Ecto neural progenitor cell (in vitro differentiated cells): Measurements from ENCODE around the gene E2F2.

ENCODE experiments used
- DNase-seq: peaks from one replicate; pipeline ENCODE4 v3.0.0-alpha.2; 2018; ENCODE audit warnings: low spot score

Gene E2F2, protein sequence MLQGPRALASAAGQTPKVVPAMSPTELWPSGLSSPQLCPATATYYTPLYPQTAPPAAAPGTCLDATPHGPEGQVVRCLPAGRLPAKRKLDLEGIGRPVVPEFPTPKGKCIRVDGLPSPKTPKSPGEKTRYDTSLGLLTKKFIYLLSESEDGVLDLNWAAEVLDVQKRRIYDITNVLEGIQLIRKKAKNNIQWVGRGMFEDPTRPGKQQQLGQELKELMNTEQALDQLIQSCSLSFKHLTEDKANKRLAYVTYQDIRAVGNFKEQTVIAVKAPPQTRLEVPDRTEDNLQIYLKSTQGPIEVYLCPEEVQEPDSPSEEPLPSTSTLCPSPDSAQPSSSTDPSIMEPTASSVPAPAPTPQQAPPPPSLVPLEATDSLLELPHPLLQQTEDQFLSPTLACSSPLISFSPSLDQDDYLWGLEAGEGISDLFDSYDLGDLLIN

DNA sequence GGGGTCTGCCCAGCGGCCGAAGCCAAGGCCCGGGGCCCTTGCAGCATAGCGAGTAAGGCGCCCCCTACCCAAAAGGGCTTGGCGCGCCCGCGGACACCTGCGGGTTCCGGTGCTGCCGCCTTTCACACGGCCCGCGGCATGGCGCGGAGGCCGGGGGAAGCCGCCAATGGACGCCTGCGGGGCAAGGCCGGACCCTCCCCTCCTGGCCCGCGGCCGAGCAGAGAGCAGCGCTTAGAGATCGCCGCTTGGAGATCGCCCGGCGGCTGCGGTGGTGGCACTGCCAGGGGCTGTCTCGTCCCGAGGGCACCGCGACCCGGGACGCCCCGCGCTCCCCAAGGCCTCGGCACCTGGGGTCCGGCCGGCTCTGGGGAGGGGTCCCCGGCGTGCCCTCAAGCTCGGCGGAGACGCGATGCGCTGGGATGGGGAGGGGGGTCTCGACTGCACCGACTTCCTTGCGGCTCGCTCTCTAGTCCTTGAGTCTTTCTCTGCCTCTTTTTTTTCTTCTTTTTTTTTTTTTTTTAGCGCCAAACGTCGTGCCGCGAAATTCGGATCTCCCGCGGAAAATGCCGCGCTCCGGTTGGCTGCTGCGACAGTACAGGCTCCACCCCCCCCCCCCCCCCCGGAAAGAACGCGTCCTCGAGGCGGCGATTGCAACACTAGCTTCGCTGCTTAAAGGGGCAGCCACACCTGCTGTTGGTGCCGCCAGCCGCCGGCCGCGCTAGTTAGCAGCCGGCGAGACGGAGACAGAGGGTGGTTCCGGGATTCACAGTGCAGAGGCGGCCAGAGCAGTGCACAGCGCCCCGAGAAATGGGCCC is at the start of gene E2F2:
TSS of gene E2F2 (minus strand) at position 487 of the 815 bp plus-strand sequence. CDS start at position 47, 440 bp downstream.
- peak; percentile 90 for DNase-seq

DNA sequence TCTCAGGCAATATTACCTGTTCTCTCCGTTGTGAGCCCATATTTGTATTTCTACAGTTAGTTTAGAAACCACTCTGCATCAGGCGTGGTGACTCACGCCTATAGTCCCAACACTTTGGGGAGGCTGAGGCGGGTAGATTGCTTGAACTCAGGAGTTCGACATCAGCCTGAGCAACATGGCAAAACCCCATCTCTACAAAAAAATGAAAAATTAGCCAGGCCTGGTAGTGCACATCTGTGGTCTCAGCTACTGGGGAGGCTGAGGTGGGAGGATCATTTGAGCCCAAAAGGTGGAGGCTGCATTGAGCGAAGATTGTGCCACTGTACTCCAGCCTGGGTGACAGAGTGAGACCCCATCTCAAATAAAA is 47.9 kb upstream of the E2F2 start:
- no peak for DNase-seq

DNA sequence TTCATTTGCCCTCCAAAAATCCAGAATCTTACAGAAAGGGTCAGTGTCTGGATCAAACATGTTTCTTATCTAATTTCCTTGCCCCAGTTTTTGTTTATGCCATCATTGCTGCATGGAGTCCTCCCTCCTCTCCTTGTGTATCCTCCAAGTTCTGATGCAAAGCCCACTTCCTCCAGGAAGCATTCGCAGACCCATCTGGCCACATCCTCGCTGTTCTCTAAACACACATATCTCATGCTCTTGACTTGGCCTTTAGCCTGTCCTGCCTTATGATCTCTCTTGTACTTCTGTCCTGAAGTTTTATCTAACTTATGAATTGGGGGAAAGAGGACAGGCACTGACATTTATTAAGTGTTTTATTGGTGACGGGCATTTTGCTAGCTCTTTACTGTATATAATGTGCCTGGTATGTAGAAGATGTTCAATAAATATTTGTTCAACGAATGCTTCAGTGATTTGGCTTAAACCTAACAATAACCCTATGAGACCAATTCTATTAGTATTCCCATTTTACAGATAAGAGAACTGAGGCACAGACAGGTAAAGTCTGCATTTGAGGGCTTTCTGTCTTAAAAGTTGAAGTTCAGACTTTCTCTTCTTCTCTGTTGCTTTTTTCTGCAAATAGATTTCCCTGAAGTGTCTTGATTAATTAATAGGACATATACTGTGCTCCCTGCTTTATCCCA is 47.4 kb upstream of the E2F2 start:
- no peak for DNase-seq

DNA sequence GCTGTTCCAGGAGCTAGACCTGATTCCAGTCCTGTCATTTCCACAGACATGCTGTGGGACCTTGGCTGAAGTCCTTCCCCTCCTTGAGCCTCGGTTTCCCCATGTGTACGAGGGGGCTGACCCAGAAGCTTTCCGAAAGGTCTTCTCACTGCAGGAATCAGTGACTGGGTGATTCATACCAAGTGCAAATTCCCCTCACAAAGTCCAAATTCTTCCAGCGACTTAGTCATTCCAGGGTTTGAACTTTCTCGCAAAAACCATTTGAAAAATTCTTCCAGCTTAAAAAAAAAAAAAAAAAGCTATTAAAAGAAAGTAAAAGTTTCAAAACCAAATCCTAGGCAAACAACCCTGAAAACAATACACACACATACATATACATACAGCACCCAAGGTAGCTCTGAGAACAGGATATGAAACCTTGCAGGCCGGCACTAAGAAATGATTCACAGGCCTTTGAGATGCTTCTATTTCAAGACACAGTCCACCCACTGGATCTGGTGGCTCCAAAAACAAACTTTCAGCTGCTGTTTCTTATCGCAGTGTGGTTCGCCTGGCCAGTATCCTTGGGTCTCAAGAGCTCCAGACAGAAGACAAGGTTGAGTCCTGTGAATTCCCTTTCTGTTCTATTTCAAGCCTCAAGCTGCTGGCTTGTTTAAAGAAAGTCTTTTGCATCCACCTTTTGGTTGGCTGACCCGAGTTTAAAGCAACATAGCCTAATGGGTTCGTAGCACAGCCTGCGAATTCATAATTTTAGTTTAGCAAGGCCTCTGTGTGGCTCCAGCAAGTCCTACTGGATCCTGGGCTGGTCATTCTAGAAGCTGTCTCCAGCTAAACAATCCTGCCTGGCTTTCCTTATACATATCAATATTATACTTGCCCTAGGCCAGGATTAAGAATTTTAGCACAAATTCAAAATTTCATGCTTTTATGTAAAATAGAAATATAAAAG is 46.3 kb upstream of the E2F2 start:
- DNase-seq = no peak

DNA sequence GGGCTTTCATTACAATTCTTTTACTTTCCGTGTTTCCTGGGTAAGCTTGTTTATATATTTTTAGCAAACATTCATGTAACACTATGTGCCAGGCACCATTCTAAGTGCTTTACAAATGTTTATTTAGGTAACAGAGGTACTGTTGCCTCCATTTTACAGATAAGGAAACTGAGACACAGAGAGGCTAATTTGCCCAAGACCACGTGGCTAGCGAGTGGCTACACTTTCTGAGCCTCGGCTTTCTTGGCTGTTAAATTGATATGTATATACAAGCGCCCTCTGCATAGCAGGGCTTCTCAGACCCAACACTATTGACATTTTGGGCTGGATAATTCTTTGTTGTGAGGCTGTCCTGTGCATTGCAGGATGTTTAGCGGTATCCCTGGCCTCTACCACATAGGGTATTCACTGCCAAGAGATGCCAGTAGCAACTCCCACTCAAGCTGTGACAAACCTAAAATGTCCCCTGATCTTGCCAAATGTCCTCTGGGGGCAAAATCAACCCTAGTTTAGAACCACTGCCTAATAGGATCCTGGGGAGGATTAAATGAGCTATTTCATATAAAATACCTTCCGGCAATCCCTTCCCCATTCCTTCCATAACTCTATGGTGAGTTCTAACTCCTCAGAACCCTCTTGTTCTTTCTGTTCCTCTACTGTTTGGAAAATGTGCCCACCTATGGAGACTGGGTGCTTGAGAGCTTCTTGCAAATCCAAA is 45.5 kb upstream of the E2F2 start:
- DNase-seq = no peak

DNA sequence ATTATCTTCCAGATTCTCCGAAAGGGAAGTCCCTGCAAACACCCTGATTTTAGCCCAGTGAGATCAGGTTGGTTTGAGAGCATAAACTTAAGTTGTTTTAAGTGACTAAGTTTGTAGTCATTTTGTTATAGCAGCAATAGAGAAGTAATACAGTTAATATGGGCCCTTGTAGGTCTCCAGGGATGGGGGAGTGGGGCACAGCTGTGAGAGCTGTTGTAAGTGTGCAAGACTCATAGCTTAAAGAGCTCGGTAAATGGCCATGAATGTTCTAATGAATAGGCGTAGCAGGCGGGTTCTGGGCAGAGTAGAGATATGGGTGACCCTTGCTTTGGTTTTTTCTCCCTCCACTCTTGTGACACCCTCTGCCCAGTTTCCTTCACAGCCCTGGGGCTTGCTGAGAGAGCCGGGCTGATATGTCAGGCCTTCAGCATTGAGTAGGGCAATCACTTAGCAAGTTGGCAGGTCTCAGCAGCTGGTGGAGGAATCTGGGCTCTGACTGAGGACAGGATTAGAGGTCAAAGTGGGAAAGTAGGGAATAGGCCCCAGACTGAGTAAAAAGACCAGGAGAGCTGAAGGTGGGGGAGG is 44.3 kb upstream of the E2F2 start:
- DNase-seq = no peak

DNA sequence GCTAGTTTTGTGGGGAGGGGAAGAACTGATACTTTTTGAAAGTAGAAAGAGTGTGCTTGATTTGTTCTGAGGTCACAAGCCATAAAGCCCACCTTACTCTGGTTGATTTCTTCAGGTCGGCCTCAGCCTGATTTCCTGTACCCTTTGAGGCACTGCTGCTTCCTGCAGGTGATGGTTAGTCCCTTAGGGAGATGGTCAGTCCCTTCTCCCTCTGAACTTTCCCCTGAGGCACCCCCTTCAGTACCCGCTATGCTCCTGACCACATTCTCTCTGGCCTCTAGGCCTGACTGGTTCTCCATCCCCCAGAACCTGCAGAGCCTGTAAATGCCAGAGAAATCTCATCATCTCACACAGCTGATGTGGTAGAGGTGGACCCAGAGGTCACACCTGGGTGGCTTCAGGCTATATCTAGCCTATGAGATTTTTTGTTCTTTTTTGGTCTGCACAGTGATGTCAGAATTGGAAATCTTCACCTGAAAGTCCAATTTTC is 43.3 kb upstream of the E2F2 start:
- no peak for DNase-seq

DNA sequence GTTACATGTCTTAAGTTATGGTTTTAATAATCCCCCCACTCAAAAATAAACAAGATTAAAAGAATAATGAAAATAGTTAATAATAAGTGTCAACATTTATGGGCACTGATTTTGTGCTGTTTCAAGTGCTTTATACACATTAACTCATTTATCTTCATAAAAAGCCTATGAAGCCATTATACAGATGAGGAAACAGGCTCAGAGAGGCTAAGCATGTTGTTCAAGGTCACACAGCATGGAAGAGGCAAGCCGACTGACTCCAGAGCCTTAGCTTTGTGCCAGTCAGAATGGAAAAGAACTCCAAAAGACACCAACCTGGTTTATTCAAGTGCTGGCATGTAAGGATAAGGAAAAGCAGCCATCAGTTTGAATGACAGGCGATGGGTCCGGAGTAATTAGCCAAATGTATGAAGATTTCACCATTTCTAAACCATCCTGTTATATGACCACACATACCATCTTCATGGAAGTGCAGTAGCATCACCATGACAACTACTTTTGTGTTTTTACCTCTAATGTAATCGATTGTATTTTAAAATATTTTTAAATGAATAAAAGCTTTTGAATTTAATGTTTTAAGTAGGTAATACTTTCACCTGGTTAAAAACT is 42.6 kb upstream of the E2F2 start:
- no peak for DNase-seq

DNA sequence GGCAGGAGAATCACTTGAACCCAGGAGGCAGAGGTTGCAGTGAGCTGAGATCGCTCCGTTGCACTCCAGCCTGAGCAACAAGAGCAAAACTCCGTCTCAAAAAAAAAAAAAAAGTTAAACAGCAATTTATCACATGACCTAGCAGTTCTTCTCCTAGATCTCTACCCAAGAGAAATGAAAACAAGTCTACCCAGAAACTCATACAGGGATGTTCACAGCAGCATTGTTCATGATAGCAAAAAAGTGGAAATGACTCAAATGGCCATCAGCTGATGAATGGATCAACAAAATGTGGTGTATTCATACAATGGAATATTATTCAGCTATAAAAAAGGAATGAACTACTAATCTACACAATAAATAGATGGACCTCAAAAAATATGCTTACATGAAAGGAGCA is 40.4 kb upstream of the E2F2 start:
- DNase-seq = no peak

DNA sequence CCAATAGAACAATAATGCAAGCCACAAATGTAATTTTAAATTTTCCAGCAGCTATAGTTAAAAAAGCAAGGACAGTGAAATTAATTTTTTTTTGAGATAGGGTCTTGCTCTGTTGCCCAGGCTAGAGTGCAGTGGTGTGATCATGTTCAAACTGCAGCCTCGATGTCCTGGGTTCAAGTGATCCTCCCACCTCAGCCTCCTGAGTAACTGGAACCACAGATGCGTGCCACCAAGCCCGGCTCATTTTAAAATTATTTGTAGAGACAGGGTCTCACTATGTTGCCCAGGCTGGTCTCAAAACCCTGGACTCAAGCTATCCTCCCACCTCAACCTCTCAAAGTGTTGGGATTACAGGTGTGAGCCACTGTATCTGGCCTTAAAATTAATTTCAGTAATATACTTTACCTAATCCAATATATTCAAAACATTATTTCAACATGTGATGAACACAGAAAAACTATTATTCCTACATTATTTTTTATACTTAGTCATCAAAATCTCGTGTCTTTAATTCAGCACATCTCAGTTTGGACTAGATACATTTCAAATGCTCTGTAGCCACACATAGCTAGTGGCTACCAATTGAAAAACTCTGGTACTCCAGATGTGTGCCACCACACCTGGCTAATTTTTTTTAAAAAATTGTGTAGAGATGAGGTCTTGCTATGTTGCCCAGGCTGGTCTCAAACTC is 39.1 kb upstream of the E2F2 start:
- DNase-seq = no peak

DNA sequence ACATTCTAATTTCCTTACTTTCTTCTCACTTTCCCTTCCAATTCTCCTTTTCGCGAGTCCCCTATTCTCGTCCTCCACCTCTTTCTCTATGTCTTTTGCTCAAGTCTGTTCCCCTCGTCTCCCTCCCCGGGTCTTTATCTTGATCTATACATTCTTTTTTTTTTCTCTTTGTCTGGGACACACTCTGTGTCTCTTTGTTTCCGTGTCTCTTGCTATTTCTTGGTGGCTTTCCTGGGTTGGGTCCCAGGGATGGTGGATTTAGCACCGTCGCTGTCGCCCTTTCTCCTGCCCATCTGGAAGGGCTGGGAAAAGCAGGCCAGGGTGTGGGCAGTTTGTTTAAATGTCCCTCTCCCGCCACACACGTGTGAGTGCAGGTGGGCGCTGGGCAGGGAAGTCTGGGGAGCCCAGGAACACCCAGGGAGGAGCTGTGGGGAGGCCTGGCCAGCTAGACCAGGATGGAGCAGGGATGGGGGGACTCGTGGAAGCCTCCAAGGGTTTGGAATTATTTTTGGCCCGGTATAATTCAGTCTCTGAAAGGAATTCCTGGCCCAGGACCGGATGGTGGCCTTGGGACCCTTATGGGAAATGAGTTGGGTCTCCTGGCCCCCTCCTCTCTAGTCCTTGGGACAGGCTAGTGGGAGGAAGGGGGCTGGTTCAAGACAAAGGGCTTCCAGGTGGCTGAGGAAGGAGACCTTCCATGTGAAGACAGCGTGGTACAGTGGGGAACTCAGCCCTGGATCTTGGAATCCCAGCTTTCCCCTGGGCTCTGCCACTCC is 37.8 kb upstream of the E2F2 start:
- DNase-seq = no peak

DNA sequence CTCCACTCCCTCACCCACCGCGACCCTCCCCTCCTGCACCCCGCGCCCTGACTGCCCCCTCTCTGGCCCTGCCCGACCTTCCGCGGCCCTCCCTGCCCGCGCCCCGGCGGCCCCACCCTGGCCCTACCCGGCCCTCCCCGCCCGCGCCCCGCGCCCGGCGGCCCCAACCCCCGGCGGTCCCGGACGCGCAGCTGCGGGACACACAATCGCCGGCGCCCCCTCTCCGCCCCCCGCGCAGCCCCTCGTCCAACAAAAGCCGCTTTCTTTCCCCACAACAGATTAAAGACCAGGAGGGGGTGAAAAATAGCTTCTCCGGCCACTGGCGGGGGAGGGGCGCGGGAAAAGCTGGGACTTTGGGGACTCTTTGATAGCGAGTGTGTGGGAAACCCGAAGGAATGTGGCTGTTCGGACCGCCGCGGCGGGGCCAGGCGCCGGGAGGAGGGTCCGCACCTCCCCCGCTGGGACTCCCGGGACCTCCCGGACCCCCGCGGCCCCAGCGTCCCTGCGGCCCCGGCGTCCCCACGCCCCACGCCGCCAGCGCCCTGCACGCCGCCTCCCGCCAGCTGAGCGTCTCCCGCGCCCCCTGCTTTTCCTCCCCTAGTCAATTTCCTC is 37.1 kb upstream of the E2F2 start:
- peak; percentile 89 for DNase-seq

DNA sequence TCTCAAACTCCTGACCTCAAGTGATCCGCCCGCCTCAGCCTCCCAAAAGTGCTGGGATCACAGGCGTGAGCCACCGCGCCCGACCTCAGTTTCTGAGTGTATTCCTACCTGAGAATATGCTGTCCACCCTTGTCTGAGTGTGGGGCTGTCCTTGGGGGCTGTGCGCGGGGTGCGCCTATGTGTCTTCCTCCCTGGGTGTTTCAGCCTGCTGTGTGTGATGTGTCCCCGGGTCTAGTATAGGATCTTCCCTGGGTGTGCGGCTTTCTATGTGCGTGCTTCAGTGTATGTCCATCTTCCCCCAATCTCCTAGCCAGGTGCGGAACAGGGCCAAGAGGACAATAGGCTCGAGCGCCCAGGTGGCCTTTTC is 36.6 kb upstream of the E2F2 start:
- DNase-seq = no peak

DNA sequence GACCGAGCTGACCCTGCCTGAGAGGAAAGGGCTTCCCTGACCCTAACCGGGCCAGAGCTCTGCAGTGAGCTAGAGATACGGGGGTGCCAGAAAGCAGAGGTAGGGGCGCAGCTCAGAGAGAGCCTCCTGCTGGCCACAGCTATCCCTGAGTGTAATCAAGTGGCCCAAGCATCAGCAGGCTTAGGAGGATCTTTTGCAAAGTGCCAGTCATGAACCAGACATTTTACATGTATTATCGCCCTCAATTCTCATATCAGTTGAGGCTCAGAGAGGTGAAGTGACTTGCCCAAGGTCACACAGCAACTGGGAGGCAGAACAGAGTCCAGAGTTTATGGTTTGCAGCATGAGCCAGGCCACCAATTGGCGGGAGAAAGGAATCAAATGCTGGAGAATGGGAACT is 35.3 kb upstream of the E2F2 start:
- no peak for DNase-seq

DNA sequence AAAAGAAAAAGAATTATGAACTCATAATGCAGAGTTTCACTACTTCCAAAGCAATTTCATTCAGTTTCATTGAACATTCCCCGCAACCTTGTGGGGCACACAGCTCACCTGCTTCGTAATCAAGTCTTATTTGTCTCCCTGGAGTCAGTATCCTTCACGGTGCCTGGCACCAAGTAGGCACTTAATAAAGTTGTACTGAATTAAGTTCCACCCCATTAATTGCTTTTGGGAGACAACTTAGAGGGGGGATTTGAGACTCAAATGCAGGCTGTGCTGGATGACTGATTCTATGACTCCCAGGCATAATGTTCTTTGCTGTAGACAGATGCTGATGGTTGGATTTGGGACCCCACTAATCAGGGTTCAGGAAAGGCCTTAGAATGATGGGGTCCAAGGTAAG is 34.7 kb upstream of the E2F2 start:
- DNase-seq = no peak

DNA sequence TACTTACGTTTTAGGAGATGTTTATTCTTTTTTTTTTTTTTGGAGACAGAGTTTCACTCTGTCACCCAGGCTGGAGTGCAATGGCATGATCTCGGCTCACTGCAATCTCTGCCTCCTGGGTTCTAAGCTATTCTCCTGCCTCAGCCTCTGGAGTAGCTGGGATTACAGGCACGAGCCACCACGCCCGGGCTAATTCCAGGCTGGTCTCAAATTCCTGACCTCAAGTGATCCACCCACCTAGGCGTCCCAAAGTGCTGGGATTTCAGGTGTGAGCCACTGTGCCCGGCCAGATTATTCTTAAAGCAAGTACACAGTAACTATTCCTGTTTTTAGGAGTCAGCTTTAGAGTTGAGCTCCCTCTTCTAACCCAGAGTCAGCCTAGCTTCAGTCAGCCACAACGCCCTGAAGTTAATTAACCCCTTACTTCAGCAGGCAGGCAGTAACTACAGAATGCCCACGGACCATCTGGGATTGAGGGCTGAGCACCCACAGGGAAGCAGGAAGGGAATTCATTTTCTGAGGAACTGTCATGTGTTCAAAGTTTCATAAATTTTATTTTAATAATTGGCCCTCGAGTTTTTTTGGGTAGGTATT is 33.6 kb upstream of the E2F2 start:
- no peak for DNase-seq

DNA sequence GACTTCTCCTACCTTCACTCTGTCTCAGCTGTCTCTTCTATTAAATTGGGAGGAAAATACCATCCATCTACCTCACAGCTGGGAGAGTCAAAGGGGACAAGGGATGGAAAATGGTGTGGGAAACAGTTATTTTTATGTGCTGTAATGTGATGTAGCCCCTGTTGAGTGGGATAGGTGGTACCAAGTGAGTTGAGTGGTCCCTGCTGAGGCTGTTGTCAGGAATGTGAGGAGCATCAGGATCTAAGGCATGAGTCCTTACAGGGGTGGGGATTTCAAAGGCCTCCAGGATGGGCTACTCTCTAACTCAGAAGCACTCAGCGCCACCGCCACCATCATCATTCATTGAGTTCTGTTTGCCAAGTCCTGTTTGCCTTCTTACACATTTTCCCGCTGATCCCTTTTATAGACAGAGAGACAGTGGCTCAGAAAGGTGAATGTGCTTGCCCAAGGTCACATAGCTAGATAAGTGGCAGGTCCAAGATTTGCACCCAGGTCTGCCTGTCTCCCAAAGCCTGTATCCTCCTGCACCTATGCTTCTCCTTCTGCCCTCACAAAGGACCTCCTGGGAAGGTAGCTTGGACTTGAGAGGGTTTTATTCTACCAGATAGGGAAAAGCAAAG is 32.8 kb upstream of the E2F2 start:
- DNase-seq = no peak
